Measurements from ENCODE around the gene PIGA.
A peak's percentile ranks its signal among the peaks of the same experiment; 100 is the strongest.

PIGA gene

GRCh38 chrX:15344106-15344505 lies 8.8 kb upstream of the PIGA start:
- no peaks in the 10 kb centered on the region for H3K79me2 ChIP-seq (ENCODE audit: insufficient read depth, low read depth)
- no peaks in the 10 kb centered on the region for H3K36me3 ChIP-seq (ENCODE audit: insufficient read depth)
- H3K27ac ChIP-seq: no peak overlapping the region
- no peak overlapping the region for H3K4me2 ChIP-seq
- H3K9ac ChIP-seq: no peak overlapping the region
- H3K4me1 ChIP-seq (ENCODE audit: low read depth, poor library complexity, severe bottlenecking): no peaks in the 10 kb centered on the region
- no peaks in the 10 kb centered on the region for H4K20me1 ChIP-seq (ENCODE audit: insufficient read depth)
- H2AFZ ChIP-seq (ENCODE audit: low read depth): no peak overlapping the region
- TF ChIP-seq CTCF (conservative IDR thresholded peaks at IDR 0.05; ENCODE audit: low read depth, low read length): no peak
- no peak overlapping the region for H3K4me3 ChIP-seq (IDR thresholded peaks at IDR 0.05; ENCODE audit: insufficient read depth, low read depth, low read length)
- H3K27me3 ChIP-seq (ENCODE audit: insufficient read depth, low read depth): no peaks in the 10 kb centered on the region

- no peak overlapping the region for H3K27ac ChIP-seq
- H3K4me2 ChIP-seq: no peak overlapping the region
- H3K79me2 ChIP-seq (ENCODE audit: insufficient read depth, low read depth): no peaks in the 10 kb centered on the region
- H3K9ac ChIP-seq: no peak overlapping the region
- no peak overlapping the region for H3K4me3 ChIP-seq (IDR thresholded peaks at IDR 0.05; ENCODE audit: insufficient read depth, low read depth, low read length)
- no peaks in the 10 kb centered on the region for H4K20me1 ChIP-seq (ENCODE audit: insufficient read depth)
- no peaks in the 10 kb centered on the region for H3K4me1 ChIP-seq (ENCODE audit: low read depth, poor library complexity, severe bottlenecking)
- no peak for TF ChIP-seq CTCF (conservative IDR thresholded peaks at IDR 0.05; ENCODE audit: low read depth, low read length)
- H3K36me3 ChIP-seq (ENCODE audit: insufficient read depth): no peaks in the 10 kb centered on the region
- H2AFZ ChIP-seq (ENCODE audit: low read depth): no peak overlapping the region
- no peaks in the 10 kb centered on the region for H3K27me3 ChIP-seq (ENCODE audit: insufficient read depth, low read depth)
Observed at GRCh38 chrX:15343075-15343476, 7.8 kb upstream of the PIGA start.

GRCh38 chrX:15340867-15341266 lies 5.5 kb upstream of the PIGA start:
- no peaks in the 10 kb centered on the region for H3K36me3 ChIP-seq (ENCODE audit: insufficient read depth)
- H3K27me3 ChIP-seq (ENCODE audit: insufficient read depth, low read depth): no peaks in the 10 kb centered on the region
- H3K27ac ChIP-seq: no peak overlapping the region
- TF ChIP-seq CTCF (conservative IDR thresholded peaks at IDR 0.05; ENCODE audit: low read depth, low read length): no peak
- H3K79me2 ChIP-seq (ENCODE audit: insufficient read depth, low read depth): no peaks in the 10 kb centered on the region
- H3K4me1 ChIP-seq (ENCODE audit: low read depth, poor library complexity, severe bottlenecking): peaks cover 4% of the 10 kb centered on the region
- H4K20me1 ChIP-seq (ENCODE audit: insufficient read depth): no peaks in the 10 kb centered on the region
- H2AFZ ChIP-seq (ENCODE audit: low read depth): no peak overlapping the region
- H3K4me3 ChIP-seq (IDR thresholded peaks at IDR 0.05; ENCODE audit: insufficient read depth, low read depth, low read length): no peak overlapping the region
- no peak overlapping the region for H3K4me2 ChIP-seq
- no peak overlapping the region for H3K9ac ChIP-seq

GRCh38 chrX:15336023-15336413 lies 695 bp upstream of the PIGA start:
- Histone ChIP-seq H3K4me2 (peak overlapping the region; percentile 68), H3K36me3 (ENCODE audit: insufficient read depth) (no peaks in the 10 kb centered on the region), H4K20me1 (ENCODE audit: insufficient read depth) (no peaks in the 10 kb centered on the region), H3K79me2 (ENCODE audit: insufficient read depth, low read depth) (peaks cover 8% of the 10 kb centered on the region; the same call in 1 of the 2 replicates), H3K4me3 (IDR thresholded peaks at IDR 0.05; ENCODE audit: insufficient read depth, low read depth, low read length) (no peak overlapping the region), H3K9ac (peak overlapping the region; percentile 18; the same call in 1 of the 2 replicates), H3K27ac (no peak overlapping the region), H3K4me1 (ENCODE audit: low read depth, poor library complexity, severe bottlenecking) (peaks cover 4% of the 10 kb centered on the region), H2AFZ (ENCODE audit: low read depth) (peak overlapping the region; percentile 86), H3K27me3 (ENCODE audit: insufficient read depth, low read depth) (no peaks in the 10 kb centered on the region)
- no peak for TF ChIP-seq CTCF (conservative IDR thresholded peaks at IDR 0.05; ENCODE audit: low read depth, low read length)
